GM06990 (cell line): ENCODE results near the gene NLE1.
"Not testable (repeated sequence)": the region's sequence is repeated elsewhere in the genome, so short reads cannot be mapped to it uniquely, and the experiment has no call there.

Experiments used
- DNase-seq: peaks from one replicate; pipeline ENCODE4 v3.0.0-alpha.2; 2011; ENCODE audit not compliant: insufficient read length; ENCODE audit errors: extremely low read depth
- H3K27me3 ChIP-seq: replicated peaks from 2 replicates; pipeline ENCODE4 v1.6.0; 2011; ENCODE audit warnings: low read length; ENCODE audit not compliant: control insufficient read depth, insufficient read depth
- H3K36me3 ChIP-seq: 2 replicates; pipeline ENCODE4 v1.5.1; 2011; ENCODE audit warnings: low read length; ENCODE audit not compliant: control insufficient read depth, insufficient read depth
- H3K4me3 ChIP-seq: replicated peaks from 2 replicates; pipeline ENCODE4 v1.5.1; 2011; ENCODE audit warnings: low read depth, mild to moderate bottlenecking, control low read depth, low read length
- TF ChIP-seq, protein P1 (sequence below): IDR thresholded peaks from 2 replicates; pipeline ENCODE4 v1.5.1; 2011; ENCODE audit warnings: low read length, control low read depth, mild to moderate bottlenecking, inconsistent platforms; ENCODE audit not compliant: insufficient read depth, poor library complexity, severe bottlenecking

NLE1 gene

DNA sequence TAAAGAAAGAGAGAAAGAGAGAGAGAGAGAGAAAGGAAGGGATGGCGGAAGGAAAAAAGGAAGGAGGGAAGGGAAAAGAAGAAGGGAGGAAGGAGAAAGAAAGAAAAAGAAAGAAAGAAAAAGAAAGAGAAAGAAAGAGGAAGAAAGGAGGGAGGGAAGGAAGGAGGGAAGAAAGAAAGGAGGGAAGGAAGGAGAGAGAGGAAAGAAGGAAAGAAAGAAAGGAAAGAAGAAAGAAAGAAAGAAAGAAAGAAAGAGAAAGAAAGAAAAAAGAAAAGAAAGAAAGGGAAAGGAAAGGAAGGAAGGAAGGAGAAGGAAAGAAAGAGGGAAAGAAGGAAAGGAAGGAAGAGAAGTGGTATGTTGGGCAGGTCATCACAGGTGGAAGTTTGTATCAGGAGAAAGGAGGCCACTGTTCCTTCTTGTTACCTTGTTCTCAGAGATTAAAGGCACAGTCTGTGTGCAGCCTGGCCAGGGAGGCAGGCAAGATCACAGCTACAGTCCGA lies 32.8 kb upstream of the NLE1 start:
- DNase-seq, result no peak
- H3K4me3 ChIP-seq, result no peak overlapping the region
- H3K27me3 ChIP-seq, result no peaks in the 10 kb centered on the region; the same call in none of the 2 replicates
- TF ChIP-seq, protein P1, sequence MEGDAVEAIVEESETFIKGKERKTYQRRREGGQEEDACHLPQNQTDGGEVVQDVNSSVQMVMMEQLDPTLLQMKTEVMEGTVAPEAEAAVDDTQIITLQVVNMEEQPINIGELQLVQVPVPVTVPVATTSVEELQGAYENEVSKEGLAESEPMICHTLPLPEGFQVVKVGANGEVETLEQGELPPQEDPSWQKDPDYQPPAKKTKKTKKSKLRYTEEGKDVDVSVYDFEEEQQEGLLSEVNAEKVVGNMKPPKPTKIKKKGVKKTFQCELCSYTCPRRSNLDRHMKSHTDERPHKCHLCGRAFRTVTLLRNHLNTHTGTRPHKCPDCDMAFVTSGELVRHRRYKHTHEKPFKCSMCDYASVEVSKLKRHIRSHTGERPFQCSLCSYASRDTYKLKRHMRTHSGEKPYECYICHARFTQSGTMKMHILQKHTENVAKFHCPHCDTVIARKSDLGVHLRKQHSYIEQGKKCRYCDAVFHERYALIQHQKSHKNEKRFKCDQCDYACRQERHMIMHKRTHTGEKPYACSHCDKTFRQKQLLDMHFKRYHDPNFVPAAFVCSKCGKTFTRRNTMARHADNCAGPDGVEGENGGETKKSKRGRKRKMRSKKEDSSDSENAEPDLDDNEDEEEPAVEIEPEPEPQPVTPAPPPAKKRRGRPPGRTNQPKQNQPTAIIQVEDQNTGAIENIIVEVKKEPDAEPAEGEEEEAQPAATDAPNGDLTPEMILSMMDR, result no peak
- H3K36me3 ChIP-seq, result no peaks in the 10 kb centered on the region

- H3K4me3 ChIP-seq, H3K36me3 ChIP-seq, DNase-seq, H3K27me3 ChIP-seq: not testable (repeated sequence)
Observed at GRCh38 chr17:35172321-35172720, 30.2 kb upstream of the NLE1 start.

DNA sequence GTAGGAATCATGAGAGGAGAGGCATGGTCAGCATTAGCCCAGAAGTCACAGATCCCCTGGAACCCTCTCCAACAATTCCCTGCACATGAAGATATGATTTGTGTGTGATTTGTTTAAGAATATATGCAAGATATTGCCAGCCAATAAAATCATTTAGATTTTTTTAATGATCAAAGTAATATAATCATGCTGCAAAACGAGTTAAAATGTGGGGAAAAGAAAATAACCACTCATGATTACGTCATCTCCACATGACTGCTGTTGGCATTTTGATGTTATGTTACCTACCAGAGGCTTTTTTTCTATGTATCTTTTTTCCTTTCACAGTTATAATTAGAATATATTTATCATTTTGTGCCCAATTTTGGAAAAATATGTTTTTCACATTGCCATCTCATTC lies 29.7 kb upstream of the NLE1 start:
- no peaks in the 10 kb centered on the region for H3K36me3 ChIP-seq
- TF ChIP-seq, protein P1, result no peak
- no peak for DNase-seq
- H3K4me3 ChIP-seq, result no peak overlapping the region
- H3K27me3 ChIP-seq, result no peaks in the 10 kb centered on the region; the same call in none of the 2 replicates

GRCh38 chr17:35170968-35171771 lies 29.1 kb upstream of the NLE1 start:
- TF ChIP-seq, protein P1, result peak; percentile 19
- DNase-seq, result peak; percentile 24
- no peaks in the 10 kb centered on the region; the same call in none of the 2 replicates for H3K27me3 ChIP-seq
- H3K36me3 ChIP-seq, result no peaks in the 10 kb centered on the region
- no peak overlapping the region for H3K4me3 ChIP-seq

DNA sequence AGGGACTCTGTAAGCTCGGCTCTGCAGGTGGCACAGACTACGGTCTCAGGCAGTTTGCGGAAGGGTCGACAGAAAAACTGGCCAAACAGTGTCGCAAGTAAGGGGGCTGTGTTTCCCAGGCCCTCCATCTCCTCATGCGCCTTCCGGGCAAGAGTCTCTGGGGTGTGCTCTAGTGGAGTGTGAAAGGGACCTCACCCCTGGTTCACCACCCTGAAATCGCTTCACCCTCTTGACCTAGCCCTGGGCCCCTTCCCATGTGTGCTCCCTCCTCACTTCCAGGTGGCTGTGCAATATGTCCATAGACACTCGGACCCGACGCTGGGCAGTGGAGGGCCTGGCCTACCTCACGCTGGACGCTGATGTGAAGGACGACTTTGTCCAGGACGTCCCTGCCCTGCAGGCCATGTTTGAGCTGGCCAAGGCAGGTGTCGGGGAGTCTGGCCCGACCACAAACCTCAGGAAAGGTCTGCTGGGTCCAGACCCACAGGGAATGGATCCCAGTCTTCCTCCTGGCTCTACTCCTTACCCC lies 27.8 kb upstream of the NLE1 start:
- no peak overlapping the region for H3K4me3 ChIP-seq
- TF ChIP-seq, protein P1, result no peak
- H3K27me3 ChIP-seq, result no peaks in the 10 kb centered on the region; the same call in none of the 2 replicates
- DNase-seq, result no peak
- no peaks in the 10 kb centered on the region for H3K36me3 ChIP-seq

DNA sequence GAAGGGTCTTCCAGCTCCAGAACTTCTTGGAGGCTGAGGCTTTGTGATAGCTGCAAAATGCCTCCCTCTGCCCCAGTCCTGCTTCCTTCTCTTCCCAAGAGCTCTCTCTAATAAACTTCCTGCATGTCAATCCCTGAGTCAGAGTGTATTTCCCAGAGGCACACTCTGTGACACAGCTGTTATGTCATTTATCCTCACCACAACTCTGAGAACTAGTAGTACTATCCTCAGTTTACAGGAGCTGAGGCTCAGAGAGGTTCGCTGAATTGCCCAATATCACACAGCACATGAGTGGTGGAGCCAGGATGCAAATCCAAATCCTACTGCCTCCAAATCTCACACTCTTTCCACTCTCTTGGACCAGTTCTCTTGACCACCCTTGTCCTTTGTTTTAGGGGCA lies 25.6 kb upstream of the NLE1 start:
- Histone ChIP-seq H3K4me3 (no peak overlapping the region), H3K36me3 (no peaks in the 10 kb centered on the region), H3K27me3 (no peaks in the 10 kb centered on the region; the same call in none of the 2 replicates)
- TF ChIP-seq, protein P1, result no peak
- DNase-seq, result no peak
